HG02798 (cell line): ENCODE data around the gene MAB21L1.
A peak's percentile ranks its signal among the peaks of the same experiment; 100 is the strongest.

Experiments used
- ATAC-seq: cut with Tn5 transposase; IDR thresholded peaks from one replicate; pipeline ENCODE4 v1.9.1; 2021; ENCODE audit warnings: mild to moderate bottlenecking; ENCODE audit not compliant: unreplicated experiment, poor library complexity

The MAB21L1 gene

DNA sequence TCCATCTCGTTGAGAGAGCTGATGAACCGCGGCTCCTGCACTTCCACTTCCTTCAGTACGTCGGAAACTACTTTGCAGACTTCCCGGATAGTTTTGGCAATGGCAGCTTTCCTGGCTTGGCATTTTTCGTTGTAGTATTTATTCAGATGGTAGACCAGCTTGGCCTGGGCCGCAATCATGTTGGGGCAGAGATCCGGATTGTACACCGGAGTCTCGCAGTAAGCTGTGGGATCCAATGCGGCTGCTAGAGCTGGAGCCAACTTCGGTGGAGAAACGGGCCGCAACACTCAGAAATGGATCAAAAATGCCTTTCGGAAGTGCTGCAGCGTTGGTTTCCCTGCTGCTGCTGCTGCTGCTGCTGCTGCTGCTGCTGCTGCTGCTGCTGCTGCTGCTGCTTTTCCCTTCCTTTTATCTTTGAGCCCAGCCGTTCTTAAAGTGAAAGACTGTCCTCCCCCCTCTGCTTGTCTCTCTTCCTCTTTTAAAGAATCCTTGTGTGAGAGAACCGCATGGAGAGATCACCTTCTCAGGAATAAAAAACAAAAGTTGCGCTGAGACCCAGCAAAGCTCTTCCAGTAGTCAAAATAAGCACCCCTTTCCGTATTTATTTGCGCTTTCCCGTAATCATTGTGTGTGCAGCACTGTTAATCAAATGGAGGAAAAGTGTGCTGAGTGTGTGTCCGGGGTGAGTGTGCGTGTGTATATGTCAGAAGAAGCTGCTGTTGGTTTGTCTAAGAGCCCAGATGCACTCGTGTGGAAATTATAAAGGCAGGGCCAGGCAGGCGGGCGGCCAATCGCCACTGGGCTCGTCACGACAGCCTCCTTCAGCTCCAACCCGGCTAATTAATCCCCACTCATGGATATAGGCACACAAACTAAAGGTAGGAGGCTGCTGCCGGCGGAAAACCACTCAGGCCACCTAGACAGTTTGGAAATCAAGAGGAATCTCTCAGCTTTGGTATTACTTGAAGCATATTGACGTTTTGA lies at the start of gene MAB21L1:
MAB21L1 (minus strand) TSS at position 730 of the 984 bp plus-strand sequence; CDS start at position 179, 551 bp downstream.
- peak; percentile 51 for ATAC-seq

DNA sequence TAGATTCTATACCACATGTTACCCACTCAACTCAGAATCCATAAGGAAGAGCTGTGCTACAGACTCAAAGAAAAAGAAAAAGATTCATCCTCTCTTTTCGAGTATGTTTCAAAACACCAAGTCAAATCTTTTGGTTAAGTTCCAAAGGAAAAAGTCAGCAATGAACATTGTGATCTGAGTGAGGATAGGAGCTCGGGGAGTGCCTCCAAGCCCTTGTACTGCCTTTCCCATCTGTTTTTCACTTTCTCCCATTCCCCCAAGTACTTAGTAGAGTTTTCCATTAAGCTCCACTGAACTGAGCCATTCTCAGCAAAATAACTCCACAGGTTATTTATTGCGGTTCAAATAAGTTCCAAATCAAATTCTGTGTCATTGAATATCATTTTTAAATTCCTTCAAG lies 47.7 kb upstream of the MAB21L1 start:
- no peak for ATAC-seq

- ATAC-seq, result no peak
These were observed 42.0 kb upstream of the MAB21L1 start for GRCh38 chr13:35518337-35518946.

- no peak for ATAC-seq
These were observed 38.5 kb upstream of the MAB21L1 start for GRCh38 chr13:35514801-35515502.

GRCh38 chr13:35514061-35514477 lies 37.6 kb upstream of the MAB21L1 start:
- ATAC-seq, result no peak

GRCh38 chr13:35512271-35512920 lies 35.9 kb upstream of the MAB21L1 start:
- ATAC-seq, result no peak

DNA sequence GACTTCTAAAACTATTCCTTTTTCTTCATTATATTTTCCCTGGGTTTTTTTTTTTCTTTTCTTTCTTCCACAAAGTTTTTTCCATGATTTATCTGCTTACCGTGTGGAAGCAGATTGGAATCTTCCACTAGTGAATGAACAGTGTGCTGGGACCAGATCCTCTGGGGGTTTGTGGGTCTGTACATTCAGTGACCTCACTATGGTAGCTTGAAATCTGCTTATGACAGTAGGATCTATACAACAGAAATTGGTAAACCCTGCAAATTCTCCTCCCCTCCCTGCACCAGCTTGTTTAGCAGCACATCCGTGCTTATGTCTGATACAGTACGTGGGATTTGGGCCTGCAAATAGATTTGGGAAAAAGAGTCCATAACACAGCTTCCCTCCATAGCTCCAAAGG lies 26.0 kb upstream of the MAB21L1 start:
- ATAC-seq, result no peak

GRCh38 chr13:35501661-35502235 lies 25.3 kb upstream of the MAB21L1 start:
- ATAC-seq, result no peak

DNA sequence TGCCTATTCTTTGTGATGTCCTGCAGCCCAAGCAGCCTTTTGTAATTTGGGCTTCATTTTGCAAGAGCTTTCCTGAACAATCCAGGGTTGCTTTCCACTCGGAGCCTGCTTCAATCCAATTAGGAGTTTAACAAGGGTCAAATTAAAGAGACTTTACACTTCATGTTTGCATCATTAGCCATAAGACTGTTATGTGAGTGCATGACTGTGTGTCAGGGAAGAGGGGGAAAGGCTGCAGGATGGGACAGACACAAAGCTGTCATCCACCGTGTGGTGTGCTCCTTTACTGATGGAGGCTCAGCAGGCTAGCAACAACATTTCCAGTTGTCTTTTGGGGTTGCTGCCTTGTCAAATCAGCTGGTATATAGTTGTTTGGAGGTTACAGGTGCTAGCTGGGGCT lies 23.7 kb upstream of the MAB21L1 start:
- ATAC-seq, result no peak

DNA sequence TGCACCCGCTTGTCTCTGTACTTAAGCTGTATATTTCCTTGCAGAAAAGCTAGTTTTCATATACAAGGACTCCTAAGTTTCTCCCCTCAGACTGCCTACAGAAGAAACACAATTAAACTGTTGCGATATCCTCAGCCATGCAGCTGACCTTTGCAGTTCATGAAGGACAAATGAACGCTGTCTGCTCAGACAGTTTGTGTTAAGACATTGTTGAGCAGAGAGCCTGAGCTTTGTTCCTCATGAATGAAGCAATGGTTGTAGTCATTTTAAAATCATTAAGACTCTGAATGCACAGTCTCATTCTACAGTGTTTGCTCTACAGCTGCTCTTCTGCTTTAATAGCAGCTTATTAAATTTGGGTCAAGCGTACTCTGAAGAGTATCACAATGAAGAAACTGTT lies 23.2 kb upstream of the MAB21L1 start:
- ATAC-seq, result no peak

DNA sequence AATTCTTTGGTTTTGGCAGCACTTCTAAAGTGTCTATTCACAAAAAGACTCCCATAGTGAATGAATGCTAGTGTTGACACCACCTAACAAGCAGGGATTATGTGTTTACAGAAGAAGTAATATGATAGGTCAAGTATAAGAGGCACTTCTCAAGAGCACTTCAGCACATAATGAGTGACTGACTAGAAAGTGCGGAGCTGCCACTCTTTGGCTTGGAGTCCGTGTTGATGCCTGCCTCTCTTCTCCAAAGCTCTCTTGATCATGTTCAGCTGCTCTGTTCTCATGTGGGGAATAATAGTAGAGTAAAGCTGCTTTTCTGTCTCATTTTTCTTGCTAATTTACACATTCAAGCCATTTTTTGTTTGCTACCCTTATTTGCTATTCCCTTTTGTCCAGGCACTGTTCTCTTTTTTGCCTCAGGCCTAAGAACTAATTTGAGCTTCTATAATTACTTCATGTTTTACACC lies 22.7 kb upstream of the MAB21L1 start:
- ATAC-seq, result no peak

DNA sequence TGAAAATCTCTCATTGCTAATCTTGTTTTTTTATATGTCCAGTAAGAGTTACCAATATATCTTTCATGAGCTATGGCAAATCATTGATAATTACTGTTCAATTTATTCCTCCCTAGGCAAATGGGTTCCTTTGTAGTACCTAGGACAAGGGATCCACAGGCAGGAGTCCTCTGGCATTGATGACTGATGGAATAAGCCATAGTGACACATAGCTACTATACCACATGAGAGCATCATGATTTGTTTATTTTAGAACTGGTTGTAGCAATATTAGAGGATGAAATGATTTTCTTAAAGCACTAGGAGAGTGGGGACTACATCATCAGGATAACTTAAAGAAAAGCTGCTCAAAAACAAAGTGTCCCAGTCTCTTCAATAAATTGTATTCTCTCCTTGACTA lies 21.7 kb upstream of the MAB21L1 start:
- ATAC-seq, result no peak

DNA sequence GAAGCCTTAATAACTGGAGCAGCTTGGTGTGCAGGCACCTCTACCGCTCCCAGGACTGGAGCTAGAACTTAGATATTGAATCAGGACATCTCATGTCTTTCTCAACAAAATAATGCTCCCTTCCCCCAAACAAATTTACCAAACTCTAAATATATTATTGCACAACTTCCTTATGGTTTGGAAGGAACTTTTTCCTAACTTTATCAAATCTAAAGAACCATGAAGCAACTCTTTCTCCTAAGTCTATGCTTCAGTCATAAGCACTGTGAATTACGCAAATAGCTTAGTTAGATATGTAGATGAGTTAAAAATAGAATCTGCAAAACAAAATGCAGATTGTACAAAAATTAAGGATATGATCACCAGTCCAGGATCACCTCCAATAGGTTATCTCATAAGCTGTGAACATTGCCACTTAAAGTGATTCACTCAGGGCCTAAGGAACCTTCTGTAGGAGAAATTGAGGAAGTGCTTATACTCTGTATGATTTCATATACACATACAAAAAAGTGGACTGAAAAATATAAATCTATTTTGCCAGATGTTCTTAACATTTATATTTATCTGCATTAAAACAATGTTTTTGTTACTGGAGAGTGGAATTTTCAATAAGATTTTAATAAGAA lies 20.4 kb upstream of the MAB21L1 start:
- ATAC-seq, result no peak

DNA sequence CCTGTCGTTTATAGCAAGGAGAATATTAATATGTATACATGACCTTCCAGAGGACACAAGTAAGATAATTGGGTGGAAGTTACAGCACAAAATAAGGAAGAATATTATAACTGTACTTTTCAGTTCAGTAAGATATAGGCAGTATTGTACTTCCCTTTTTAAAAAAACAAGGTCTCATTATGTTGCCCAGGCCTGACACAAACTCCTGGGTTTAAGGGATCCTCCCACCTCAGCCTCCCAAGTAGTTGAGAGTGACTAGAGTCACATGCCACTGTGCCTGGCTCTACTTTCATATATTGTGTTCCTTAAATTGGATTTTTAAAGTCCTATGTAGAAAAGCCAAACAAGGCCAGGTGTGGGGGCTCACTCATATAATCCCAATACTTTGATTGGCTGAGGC lies 19.5 kb upstream of the MAB21L1 start:
- no peak for ATAC-seq

- no peak for ATAC-seq
These were observed 12.6 kb upstream of the MAB21L1 start for GRCh38 chr13:35489050-35489449.

DNA sequence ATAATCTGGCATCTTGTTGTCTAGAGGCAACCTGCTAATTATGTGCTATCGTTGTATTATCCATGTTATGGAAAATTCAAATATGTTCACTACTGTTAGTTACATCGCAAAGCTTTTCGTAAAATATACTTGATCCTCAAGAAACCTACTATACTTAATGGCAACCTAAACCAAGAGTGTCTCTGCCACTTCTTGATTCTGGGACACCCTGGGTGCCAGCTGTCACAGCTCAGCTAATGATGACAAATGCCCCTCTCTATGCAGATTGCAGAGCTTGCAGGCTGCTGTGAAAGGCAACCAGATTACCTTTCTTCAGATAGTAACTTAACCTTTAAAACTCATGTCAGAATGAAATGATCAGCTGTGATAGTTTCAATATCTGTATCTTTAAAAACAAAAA lies 8.9 kb upstream of the MAB21L1 start:
- no peak for ATAC-seq

DNA sequence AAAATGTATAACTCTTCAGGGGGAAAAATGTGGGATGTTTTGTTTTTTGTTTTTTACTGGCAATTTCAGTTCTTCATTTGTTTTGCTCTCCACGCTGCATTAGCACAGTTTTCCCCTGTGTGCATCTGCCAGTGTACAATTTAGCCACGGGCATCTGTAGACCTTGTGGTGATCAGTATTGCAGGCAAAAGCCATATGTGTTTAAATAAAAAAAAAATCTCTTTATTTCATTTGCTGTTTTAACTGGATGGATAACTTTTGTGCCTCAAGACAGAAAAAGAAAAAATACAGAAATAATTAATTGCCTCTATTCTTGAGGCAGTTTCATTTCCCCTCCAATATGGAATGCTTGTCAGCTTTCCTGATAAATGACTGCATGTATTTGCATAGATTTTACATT lies 7.9 kb upstream of the MAB21L1 start:
- ATAC-seq, result no peak

DNA sequence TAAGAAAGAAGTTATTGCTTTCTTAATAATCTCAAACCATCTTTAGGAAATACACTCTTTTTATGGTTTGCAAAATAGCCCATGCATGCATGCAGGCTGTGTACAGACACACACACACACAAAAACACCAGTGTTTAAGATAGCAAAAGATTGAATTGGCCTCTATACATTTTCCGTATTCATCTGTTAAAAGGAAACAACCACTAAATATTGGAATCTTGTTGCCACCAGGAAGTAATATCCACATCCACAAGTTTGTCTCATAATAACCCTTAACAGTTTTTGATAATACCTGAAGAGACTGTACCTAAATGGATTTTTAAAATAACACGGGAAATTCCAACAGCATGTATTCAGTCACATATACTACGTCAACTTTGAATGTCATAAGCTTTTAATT lies 7.3 kb upstream of the MAB21L1 start:
- no peak for ATAC-seq

- no peak for ATAC-seq
These were observed 6.0 kb upstream of the MAB21L1 start for GRCh38 chr13:35482527-35482926.

DNA sequence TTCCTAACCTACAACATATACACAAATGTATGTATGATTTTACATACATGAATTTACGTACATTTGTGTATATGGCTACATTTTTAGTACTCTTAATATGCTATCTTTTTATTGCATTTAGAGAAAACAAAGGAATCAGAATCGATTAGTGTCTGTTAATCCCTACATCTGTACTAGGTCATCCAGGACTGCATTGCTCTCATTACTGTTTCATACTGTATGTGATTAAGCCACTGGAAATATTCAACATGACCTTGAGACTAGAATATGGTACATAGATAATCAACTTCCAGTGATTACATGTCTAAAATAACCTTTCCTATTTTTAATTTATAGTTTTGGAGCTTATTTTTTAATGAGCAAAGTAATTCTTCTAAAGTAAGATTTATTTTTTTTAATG lies 5.3 kb upstream of the MAB21L1 start:
- no peak for ATAC-seq
